GM21526 (cell line): Measurements from ENCODE around the gene GPR4.

Experiments
- ATAC-seq: cut with Tn5 transposase; IDR thresholded peaks from one replicate; pipeline ENCODE4 v1.9.1; 2021; ENCODE audit warnings: moderate library complexity; ENCODE audit not compliant: unreplicated experiment, low FRiP score

The GPR4 gene

DNA sequence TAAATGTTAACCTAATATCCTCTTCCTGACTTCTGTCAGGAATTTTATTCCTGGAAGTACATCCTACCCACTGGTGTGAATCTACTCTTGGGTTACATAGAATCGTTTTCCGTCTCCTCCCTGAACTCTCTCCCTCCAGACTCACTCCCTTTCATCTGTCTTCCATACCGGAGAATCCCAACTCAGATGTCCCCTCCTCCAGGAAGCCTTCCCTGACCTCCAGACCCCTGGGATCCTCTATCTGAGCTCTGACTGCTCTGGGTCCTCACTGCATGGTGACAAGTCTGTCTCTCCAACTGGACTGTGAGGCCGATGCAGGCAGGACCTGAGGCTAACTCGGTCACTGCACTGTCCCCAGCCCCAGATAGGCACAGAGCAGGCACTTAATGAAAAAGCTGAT is 42.0 kb downstream of the GPR4 start:
- ATAC-seq, result no peak

DNA sequence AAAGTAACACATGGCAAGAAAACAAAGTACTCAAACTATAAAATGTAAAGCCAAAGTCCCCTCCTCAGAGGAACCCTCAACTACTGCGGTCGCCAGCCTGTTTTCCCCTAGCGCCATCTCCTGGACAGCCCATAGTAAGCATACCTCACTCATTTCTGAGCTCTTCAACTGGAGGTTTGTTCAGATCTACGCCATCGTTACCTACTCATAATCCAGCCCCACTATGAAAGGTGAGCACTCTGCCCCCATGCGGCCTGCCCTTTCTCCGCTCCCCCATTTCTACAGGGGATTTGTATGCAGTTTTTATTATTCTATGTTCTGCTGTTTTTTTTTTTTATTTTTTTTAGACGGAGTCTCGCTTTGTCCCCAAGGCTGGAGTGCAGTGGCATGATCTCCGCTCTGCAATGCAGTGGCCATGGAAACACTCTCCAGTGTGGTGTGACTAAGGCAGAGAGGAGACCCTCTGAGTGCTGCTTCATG is 43.6 kb downstream of the GPR4 start:
- ATAC-seq, result no peak

GRCh38 chr19:45556835-45557234 is 45.2 kb downstream of the GPR4 start:
- ATAC-seq, result no peak

DNA sequence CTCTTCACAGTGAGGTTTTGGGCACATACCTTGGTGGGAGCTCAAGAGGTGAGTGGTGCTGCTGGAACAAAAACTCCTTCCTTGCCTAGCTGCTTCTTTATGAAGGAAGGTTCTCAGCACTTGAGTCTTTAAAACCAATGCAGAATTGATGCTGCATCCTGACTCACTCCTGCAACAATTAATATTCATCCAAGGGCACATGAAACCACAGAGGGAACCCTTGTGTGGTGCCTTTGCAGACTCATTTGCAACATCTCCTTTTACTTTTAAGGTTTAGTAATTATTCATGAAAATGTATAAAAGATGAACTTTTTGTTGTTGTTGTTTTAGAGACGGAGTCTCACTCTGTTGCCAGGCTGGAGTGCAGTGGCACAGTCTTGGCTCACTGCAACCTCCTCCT is 47.5 kb downstream of the GPR4 start:
- ATAC-seq, result no peak

DNA sequence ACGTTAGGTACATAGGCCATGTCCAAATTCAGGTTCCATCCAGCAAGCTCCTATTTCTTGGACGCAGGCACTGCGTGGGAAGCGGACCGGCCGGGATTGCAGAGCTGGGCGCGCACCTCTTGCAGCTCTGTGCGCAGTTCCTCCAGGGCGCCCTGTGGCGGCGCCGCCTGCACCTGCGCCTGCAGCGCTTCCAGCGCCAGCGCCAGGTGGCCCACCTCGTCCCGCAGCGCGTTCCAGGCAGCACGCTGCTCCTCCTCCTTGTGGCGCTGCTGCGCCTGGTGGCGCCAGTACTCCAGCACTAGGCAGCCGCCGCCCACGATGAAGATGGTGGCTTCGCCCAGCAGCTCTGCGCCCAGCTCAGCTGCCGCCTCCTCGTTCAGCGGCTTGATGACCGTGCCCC is 48.5 kb downstream of the GPR4 start:
- no peak for ATAC-seq

DNA sequence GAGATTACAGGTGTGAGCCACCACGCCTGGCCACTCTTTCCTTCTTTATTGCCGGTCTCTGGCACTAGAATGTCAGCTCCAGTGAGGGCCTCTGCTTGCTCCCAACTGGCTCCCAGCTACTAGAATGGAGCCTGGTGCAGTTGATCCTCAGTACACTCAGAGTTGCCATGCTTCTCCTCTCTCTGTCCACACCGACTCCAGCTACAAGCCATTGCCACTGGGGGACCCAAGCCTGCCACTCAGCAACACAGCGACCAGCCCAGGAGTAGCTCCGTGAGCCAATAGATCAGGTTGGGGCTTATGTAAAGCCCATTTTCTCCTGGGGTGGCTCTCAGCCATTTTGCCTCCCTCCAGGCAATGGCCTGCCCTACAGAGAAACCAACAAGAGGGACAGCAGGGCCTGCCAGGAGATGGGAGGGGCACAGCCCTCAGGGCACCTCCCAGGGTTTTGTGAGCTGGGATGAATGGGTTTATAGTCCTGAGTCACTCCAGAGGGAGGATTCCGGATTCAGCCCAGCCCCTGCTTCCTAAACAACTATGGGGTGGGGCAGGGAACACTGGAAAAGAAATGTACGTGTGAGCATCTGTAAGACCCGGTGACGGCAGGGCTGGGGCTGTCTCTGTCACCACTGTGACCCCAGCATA is 53.9 kb downstream of the GPR4 start:
- no peak for ATAC-seq

GRCh38 chr19:45547211-45547770 is 54.7 kb downstream of the GPR4 start:
- ATAC-seq, result no peak

GRCh38 chr19:45542234-45542668 is 59.8 kb downstream of the GPR4 start:
- ATAC-seq, result no peak
